K562 (cell line): ENCODE measurements around the gene LST1. TPM values are rescaled to one million over a fixed set of nuclear protein-coding genes. Genes with fewer than 3 reads are reported as not detected.

ENCODE experiments used
- ARHGAP35 ChIP-seq: fragments of 450-650 bp; IDR thresholded peaks from 2 replicates; pipeline ENCODE4 v1.6.1; 2018; ENCODE audit not compliant: partially characterized antibody
- HDAC3 ChIP-seq: fragments of 450-650 bp; IDR thresholded peaks from 2 replicates; pipeline ENCODE4 v1.6.1; 2018; ENCODE audit warnings: borderline replicate concordance, mild to moderate bottlenecking, moderate library complexity; ENCODE audit not compliant: partially characterized antibody
- TBP ChIP-seq: optimal IDR thresholded peaks from 2 replicates; pipeline ENCODE3; 2011; ENCODE audit warnings: low read depth, low read length, improper control_type of control experiment
- XRCC5 ChIP-seq: fragments of 200-400 bp; formaldehyde crosslinking; IDR thresholded peaks from 2 replicates; pipeline ENCODE4 v1.6.1; 2017; ENCODE audit warnings: low read depth, mild to moderate bottlenecking, low read length
- ZNF445 ChIP-seq: fragments of 250-450 bp; sonication (Bioruptor Pico); IDR thresholded peaks from 2 replicates; pipeline ENCODE4 v1.4.0; 2020; ENCODE audit warnings: low read depth, mild to moderate bottlenecking, moderate library complexity
- ZNF584 ChIP-seq: fragments of 200-800 bp; sonication (Bioruptor generic); IDR thresholded peaks from 2 replicates; pipeline ENCODE4 v1.6.1; 2016; ENCODE audit warnings: low read depth, mild to moderate bottlenecking, missing genetic modification characterization, missing compliant biosample characterization
- polyA plus RNA-seq, 8 experiments: library from polyadenylated mRNA; depleted of rRNA in 4 of 8; stranded (reverse) in 5 of 8; unstranded in 3 of 8; fragments of >200 nt; fragmentation: Nextera tagmentation in 2 of 8; fragmentation: Illumina TruSeq in 1 of 8; extraction: Ambion mirVana in 2 of 8; extraction: Trizol in 1 of 8; gene quantifications; 2 replicates each; pipeline versions ENCODE4 v1.2.1 to v1.2.3, GENCODE V29; 2011 to 2014; ENCODE audit warnings: inconsistent platforms in 1 of 8, missing spikeins in 1 of 8
- total RNA-seq, 7 experiments: library from RNA; depleted of rRNA in 6 of 7; stranded (reverse); fragments of >200 nt in 6 of 7; fragmentation: Illumina TruSeq in 2 of 7; extraction: Trizol in 2 of 7; gene quantifications; 2 replicates each; pipeline versions ENCODE4 v1.2.1 to v1.2.3, GENCODE V29; 2011 to 2021; ENCODE audit warnings: low replicate concordance in 1 of 7
- TF ChIP-seq, protein P1 (sequence below): fragments of 200-800 bp; sonication (Bioruptor generic); IDR thresholded peaks from 2 replicates; pipeline ENCODE4 v1.6.1; 2016; ENCODE audit warnings: missing genetic modification characterization, missing compliant biosample characterization
- TF ChIP-seq, protein P2 (sequence below): fragments of 450-650 bp; IDR thresholded peaks from 2 replicates; pipeline ENCODE4 v1.6.1; 2017; ENCODE audit warnings: antibody characterized with exemption
- TF ChIP-seq, protein P3 (sequence below): fragments of 250-450 bp; sonication (Bioruptor Pico); IDR thresholded peaks from 2 replicates; pipeline ENCODE4 v1.5.0; 2021; ENCODE audit warnings: mild to moderate bottlenecking, borderline replicate concordance
- TF ChIP-seq, protein P4 (sequence below), 3 experiments: fragments of 200-800 bp in 1 of 3; fragments of 250-450 bp in 1 of 3; fragments of 450-650 bp in 1 of 3; sonication (Bioruptor Pico) in 1 of 3; sonication (Bioruptor generic) in 1 of 3; formaldehyde crosslinking in 1 of 3; IDR thresholded peaks; 2 replicates each; pipeline versions ENCODE4 v1.6.1 to v1.8.0; 2016 to 2022; ENCODE audit warnings: mild to moderate bottlenecking in 2 of 3, missing genetic modification characterization in 2 of 3, missing compliant biosample characterization in 1 of 3, moderate library complexity in 1 of 3

Gene LST1
- total and polyA plus RNA-seq, 9 of the 15 experiments (the other 6 are each of a cell fraction or from before 2014, with no cell fraction given), result 0.82 to 7.8 (median 1.7) TPM

DNA sequence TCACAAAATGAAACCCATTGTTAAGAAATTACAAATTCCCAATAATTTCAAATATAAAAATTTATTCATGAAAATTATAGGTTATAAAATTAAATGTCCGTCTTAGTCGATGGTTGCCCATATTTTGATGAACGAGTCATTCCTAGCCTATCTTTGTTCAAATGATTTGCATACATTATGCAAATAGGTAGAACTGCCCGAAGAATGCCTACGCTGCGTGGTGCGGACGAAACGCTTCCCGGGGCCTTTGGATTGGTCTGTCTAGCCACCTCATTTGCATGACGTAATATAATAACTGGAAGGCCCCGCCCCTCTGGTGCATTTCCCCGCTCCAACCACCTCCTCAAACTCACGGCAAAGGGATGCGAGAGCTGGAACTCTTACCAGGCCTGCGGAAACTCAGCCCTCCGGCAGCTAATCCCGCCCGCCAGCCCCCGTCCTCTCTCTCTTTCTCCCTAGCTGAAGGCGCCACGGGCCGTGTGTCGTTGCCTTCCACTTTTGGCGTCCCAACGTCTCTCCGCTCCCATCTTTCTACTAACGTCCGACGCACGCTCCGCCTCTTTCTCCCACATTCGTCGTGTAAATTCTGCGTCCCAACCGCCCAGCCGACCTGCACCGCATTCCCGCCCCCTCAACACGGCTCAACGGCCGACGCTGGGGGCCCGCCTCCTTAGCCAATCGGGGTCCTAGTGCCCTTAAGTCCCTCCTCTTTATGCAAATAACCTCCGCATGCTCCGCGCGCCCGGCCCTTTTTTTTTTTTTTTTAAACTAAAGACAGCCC lies 33.9 kb downstream of the LST1 start (continued):
- TF ChIP-seq ZNF584 (CRISPR knock-in tag) (peak; percentile 53), TBP (peak; percentile 93), ARHGAP35 (no peak), ZNF445 (CRISPR knock-in tag) (peak; percentile 22; the same call in 1 of the 2 replicates), HDAC3 (peak; percentile 14), XRCC5 (no peak; the same call in 1 of the 2 replicates)
- TF ChIP-seq, protein P1, sequence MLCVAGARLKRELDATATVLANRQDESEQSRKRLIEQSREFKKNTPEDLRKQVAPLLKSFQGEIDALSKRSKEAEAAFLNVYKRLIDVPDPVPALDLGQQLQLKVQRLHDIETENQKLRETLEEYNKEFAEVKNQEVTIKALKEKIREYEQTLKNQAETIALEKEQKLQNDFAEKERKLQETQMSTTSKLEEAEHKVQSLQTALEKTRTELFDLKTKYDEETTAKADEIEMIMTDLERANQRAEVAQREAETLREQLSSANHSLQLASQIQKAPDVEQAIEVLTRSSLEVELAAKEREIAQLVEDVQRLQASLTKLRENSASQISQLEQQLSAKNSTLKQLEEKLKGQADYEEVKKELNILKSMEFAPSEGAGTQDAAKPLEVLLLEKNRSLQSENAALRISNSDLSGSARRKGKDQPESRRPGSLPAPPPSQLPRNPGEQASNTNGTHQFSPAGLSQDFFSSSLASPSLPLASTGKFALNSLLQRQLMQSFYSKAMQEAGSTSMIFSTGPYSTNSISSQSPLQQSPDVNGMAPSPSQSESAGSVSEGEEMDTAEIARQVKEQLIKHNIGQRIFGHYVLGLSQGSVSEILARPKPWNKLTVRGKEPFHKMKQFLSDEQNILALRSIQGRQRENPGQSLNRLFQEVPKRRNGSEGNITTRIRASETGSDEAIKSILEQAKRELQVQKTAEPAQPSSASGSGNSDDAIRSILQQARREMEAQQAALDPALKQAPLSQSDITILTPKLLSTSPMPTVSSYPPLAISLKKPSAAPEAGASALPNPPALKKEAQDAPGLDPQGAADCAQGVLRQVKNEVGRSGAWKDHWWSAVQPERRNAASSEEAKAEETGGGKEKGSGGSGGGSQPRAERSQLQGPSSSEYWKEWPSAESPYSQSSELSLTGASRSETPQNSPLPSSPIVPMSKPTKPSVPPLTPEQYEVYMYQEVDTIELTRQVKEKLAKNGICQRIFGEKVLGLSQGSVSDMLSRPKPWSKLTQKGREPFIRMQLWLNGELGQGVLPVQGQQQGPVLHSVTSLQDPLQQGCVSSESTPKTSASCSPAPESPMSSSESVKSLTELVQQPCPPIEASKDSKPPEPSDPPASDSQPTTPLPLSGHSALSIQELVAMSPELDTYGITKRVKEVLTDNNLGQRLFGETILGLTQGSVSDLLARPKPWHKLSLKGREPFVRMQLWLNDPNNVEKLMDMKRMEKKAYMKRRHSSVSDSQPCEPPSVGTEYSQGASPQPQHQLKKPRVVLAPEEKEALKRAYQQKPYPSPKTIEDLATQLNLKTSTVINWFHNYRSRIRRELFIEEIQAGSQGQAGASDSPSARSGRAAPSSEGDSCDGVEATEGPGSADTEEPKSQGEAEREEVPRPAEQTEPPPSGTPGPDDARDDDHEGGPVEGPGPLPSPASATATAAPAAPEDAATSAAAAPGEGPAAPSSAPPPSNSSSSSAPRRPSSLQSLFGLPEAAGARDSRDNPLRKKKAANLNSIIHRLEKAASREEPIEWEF, result no peak
- TF ChIP-seq, protein P2, sequence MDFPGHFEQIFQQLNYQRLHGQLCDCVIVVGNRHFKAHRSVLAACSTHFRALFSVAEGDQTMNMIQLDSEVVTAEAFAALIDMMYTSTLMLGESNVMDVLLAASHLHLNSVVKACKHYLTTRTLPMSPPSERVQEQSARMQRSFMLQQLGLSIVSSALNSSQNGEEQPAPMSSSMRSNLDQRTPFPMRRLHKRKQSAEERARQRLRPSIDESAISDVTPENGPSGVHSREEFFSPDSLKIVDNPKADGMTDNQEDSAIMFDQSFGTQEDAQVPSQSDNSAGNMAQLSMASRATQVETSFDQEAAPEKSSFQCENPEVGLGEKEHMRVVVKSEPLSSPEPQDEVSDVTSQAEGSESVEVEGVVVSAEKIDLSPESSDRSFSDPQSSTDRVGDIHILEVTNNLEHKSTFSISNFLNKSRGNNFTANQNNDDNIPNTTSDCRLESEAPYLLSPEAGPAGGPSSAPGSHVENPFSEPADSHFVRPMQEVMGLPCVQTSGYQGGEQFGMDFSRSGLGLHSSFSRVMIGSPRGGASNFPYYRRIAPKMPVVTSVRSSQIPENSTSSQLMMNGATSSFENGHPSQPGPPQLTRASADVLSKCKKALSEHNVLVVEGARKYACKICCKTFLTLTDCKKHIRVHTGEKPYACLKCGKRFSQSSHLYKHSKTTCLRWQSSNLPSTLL, result no peak
- TF ChIP-seq, protein P3, sequence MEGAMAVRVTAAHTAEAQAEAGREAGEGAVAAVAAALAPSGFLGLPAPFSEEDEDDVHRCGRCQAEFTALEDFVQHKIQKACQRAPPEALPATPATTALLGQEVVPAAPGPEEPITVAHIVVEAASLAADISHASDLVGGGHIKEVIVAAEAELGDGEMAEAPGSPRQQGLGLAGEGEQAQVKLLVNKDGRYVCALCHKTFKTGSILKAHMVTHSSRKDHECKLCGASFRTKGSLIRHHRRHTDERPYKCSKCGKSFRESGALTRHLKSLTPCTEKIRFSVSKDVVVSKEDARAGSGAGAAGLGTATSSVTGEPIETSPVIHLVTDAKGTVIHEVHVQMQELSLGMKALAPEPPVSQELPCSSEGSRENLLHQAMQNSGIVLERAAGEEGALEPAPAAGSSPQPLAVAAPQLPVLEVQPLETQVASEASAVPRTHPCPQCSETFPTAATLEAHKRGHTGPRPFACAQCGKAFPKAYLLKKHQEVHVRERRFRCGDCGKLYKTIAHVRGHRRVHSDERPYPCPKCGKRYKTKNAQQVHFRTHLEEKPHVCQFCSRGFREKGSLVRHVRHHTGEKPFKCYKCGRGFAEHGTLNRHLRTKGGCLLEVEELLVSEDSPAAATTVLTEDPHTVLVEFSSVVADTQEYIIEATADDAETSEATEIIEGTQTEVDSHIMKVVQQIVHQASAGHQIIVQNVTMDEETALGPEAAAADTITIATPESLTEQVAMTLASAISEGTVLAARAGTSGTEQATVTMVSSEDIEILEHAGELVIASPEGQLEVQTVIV (CRISPR knock-in tag), result no peak
- TF ChIP-seq, protein P4, sequence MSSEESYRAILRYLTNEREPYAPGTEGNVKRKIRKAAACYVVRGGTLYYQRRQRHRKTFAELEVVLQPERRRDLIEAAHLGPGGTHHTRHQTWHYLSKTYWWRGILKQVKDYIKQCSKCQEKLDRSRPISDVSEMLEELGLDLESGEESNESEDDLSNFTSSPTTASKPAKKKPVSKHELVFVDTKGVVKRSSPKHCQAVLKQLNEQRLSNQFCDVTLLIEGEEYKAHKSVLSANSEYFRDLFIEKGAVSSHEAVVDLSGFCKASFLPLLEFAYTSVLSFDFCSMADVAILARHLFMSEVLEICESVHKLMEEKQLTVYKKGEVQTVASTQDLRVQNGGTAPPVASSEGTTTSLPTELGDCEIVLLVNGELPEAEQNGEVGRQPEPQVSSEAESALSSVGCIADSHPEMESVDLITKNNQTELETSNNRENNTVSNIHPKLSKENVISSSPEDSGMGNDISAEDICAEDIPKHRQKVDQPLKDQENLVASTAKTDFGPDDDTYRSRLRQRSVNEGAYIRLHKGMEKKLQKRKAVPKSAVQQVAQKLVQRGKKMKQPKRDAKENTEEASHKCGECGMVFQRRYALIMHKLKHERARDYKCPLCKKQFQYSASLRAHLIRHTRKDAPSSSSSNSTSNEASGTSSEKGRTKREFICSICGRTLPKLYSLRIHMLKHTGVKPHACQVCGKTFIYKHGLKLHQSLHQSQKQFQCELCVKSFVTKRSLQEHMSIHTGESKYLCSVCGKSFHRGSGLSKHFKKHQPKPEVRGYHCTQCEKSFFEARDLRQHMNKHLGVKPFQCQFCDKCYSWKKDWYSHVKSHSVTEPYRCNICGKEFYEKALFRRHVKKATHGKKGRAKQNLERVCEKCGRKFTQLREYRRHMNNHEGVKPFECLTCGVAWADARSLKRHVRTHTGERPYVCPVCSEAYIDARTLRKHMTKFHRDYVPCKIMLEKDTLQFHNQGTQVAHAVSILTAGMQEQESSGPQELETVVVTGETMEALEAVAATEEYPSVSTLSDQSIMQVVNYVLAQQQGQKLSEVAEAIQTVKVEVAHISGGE (CRISPR knock-in tag; IDR thresholded peaks at IDR 0.05), result peak in 2 of 3 experiments; percentile 16 to 61; a peak in 2 of 6 replicates
